GOT3 (cell line): ENCODE data around the gene CHTF8.
"Not testable (repeated sequence)": the region's sequence is repeated elsewhere in the genome, so short reads cannot be mapped to it uniquely, and the experiment has no call there.

Experiments used
- DNase-seq: peaks from one replicate; lab custom pipeline; 2025; ENCODE audit warnings: mixed read lengths; lab: John Stamatoyannopoulos, UW

Gene CHTF8, protein sequence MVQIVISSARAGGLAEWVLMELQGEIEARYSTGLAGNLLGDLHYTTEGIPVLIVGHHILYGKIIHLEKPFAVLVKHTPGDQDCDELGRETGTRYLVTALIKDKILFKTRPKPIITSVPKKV

DNA sequence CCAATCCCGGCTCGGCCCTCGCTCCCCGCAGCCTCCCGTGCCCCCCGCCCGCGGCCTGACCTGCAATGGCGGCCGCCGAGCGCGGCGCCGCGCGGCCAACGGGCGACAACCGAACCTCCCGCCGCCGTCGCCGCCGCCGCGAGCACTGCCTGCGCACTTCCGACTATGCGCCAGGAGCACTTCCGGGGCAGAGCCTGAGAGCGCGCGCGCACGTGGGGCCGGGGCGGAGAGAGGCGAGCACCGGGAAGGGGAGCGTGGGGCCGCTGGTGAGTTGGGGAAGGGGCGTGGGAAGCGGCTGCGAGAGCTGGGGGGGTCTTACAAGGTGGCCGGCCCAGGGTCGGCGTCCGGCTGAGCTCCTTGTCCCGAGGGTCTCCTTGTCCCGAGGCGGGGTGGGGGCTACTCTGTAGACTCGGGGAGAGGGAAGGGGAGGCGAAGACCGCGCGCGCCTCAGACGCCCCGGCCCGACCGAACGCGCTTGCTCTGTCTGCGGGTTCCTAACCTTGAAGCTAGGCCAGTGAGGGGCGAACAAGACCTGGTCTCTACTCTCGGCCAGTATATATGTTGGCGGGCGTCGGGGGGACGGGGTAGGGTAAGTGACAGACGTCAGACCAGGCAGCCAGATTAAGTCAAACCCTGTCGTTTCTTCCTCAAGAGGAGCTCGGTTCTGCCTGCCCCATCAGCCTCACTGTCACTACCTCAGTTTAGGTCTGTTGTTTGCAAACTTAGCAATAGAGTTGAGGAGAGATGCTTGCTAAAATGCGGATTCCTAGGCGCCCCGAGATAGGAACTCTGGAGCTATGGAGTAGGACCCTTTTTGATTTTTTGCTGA, at the start of gene CHTF8, which contains the start of gene UTP4:
Gene CHTF8 (minus strand): TSS at position 165 of the 829 bp plus-strand sequence. CDS start 11,130 bp downstream, outside the sequence.
Gene UTP4 (plus strand): TSS at position 226 of the 829 bp plus-strand sequence. CDS start 811 bp downstream, outside the sequence.
- DNase-seq, result peak; percentile 27

DNA sequence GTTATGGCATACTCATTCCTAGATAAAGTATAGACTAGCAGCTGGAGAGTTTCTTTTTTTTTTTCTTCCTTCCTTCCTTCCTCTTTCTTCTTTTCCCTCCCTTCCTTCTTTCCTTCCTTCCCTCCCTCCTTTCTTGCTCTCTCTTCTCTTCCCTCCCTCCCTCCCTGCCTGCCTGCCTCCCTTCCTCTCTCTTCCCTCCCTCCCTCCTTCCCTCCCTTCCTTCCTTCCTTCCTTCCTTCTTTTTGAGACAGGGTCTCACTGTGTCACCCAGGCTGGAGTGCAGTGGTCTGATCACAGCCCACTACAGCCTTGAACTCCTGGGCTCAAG, 47.6 kb upstream of the CHTF8 start:
- no peak for DNase-seq

DNA sequence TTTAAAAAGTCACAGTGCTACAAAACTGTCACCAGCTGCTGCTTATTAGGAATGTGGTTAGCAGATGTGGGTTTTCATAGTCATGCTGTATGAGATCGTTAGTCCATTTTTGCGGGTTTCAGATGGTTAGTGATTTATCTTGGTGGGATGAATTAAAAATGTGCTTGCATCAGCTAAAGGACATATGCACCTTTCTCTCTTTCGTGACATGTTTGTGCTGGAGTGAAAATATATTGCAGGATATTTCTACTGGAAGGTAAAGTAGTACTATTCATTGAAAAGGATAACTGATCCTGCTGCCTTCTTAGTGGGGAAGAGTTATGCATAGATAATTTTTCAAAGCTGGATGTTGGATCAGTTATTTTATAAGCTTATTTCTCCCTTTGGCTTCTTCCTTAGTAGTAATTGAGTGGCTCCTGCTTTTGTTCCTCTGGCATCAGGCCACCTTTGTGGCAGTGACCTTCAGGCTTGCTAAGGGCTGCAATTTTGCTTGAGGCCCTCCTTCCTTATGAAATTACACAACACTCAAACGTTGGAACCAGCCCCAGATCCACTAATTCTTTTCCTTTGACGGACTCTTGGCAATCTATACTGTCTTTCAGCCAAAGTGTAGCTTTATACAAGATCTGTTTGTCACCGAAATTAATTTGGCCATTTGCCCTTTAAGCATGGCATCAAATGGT, 47.1 kb upstream of the CHTF8 start:
- DNase-seq, result no peak

DNA sequence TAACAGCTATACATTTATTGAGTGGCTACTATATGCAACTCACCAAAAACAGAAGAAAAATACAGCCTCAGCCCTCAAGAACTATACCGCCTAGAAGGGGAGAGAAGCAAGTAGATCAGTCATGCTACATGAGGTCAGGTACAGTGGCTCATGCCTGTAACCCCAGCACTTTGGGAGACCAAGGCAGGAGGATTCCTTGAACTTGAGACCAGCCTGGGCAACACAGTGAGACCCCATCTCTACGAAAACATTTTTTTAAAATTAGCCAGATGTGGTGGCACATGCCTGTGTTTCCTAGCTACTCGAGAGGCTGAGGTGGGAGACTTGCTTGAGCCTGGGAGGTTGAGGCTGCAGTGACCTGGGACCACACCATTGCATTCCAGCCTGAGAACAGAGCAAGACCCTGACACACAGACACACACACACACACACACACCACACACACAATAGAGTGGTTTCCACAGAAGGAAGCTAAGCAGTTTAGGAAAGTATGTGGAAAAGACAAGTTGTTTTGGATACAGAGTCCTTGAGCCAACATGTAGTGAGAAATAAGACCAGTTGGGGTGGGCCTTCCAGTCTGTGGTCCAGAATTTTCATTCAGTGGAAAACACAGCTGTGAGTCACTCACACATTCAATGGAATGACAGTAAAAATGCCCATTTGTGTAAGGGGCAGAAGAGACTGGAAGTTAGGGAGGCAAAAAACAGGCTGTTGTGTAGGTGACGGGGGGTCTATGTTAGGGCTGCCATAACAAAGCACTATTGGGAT, 43.8 kb upstream of the CHTF8 start:
- no peak for DNase-seq

DNA sequence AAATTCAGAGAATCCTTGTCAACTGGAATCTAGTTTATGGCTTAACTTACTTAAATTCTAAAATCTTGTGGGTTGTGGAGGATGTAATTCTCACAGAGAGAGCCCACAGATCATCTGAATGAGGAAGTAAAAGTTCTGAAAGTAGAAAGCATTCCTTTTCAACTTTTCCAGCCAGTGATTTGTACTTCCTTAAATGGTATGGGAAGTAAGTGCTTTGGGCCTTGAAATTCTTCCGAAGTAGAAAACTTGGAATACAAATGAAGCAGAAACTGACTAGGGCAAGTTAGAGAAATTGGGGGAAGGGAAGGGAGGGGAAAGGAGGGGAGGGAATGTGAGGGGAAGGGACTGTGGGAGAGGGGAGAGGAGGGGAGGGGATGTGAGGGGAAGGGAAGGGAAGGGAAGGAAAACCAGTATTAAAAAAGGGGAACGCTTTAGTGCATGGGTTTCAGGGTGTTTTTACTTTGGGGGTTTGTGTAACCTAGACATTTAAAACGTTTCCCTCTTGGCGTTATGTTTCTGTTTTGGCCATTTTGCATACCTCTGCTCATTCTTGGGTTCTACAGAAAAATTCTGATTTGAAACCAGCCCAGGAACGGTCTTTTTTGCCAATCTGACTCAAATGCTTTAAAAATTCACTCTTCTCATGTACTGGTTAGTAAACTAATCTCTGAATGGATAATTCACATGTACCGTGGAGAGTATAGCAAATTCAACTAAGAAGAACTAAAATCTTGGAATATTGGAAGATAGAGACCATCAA, 39.1 kb upstream of the CHTF8 start:
- DNase-seq, result no peak

DNA sequence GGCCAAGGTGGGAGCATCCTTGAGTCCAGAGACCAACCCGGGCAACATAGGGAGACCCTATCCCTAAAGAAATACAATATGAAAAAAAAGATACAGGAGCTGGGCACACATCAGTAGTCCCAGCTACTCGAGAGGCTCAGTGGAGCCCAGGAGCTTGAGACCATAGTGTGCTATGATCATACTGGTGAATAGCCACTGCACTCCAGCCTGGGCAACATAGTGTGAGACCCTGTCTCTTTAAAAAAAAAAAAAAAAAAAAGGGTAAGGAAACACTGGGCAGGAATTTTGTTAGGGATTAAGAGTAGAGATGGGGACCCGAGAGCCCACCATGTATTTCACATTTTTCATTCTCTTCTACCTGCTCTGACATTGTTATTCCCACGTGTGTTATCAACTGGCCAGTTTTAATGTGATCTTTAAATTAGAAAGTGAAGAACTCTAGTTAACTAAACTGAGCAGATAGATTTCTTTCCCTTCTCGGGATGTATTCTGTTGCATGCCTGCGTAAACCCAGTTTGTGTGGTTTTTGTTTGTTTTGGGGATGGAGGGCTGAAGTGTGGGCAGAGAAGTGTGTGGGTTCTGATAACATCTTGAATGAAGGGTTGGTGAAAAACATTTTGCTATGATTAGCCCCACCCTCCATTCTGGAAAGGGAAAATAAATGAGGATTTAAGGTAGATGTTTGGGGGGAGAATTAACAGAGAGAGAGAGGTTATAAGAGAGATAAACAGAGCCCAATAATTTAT, 37.4 kb upstream of the CHTF8 start:
- DNase-seq, result no peak

DNA sequence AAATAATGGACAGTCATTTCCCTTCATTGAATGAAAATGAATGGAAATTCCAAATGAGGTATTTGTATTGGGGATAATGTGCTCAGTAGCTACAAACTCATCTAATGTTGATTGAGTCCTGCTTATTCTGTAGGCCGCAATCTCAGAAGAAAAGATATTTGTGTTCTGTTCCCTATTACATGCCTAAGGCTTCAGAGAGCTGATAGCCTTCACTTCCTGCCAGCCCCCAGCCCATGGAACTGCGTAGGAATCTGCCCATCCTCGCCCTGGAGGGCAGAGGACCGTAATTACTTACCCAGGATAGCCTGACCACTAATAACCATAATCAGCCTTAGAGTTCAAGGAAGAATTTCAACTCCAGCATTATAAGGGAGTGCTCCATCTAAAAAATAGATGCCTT, 36.7 kb upstream of the CHTF8 start:
- DNase-seq, result no peak

DNA sequence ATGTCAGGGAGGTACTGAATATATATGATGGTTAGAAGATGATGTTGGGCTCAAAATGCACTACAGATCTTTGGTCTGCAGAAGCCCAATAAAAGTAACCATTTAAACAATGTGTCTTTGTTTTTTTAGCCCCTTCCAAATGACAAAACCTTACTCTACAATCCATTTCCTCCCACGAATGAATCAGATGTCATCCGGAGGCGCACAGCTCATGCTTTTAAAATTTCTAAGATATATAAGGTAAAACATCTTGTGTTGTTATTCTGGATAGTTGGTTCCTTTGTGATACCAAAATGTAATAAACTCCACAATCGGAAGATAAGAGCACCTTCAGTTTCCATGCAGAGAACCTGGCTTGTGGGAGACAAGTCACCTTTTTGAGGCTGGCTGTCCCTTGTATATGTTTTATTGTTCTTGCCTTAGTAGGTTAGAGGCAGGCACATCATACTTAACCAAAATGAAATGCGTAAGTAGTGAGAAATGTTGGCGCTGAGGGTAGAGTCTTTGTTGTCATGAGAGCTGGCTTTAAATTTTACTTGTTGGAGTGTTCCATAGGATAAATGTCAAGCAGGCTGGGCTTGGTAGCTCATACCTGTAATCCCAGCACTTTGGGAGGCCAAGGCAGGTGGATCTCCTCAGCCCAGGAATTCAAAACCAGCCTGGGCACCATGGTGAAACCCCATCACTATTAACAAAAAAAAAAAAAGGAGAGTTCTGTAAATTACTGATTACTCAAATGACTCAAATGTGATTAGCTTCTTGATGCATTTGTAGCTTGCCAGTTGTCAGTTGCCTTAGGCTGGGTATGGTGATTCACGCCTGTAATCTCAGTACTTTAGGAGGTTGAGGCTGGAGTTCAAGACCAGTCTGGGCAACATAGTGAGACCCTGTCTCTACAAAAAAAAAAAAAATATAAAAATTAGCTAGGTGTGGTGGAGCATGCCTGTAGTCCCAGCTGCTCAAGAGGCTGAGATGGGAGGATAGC, 34.9 kb upstream of the CHTF8 start:
- DNase-seq, result no peak

DNA sequence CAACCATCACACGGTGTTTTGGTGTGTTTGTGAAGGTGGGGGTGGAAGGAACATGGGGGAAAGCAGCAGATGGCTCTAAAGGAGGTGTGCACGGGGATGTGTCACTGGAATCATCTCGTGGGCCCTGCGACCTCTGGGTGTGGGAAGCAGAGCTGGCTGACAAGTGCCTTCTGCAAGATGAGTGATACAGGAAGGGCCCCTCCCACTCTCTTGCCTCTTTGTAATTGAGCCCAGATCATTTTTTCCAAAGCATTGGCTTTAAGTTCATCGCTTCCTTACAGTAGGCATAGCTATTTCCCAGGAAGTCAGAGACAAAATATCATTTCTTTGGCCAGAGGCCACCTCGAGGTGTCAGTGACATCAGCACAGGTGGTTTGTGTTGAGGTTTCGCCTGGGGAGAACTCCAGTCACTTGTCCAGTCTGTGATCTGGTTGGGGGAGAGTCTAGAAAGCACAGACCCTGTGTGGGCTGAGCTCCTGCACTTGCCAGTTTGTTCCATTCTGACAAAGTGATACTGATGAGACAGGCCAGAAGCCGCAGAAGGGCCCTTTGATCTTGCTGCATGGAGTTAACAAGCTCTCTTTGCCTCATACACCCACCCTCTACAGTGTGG, 33.9 kb upstream of the CHTF8 start:
- DNase-seq, result no peak

DNA sequence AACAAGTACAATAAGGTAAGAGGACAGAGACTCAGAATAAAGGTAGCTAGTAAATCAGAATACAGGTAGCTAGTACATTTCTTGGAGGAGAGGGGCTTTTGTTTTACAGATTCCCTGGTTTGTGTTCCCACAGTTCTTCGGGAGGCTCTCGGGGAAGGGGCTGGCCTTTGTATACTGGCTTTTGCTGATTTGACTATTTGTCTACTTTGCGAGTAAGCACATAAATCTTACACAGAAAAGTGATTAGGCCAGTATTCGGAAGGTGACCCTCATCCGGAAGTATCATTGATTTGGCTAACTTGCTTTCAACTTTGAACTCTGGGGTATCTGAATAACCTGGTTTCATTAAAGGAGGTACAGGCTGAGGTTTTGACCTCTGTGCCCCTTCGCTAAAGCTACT, 33.2 kb upstream of the CHTF8 start:
- DNase-seq, result no peak

DNA sequence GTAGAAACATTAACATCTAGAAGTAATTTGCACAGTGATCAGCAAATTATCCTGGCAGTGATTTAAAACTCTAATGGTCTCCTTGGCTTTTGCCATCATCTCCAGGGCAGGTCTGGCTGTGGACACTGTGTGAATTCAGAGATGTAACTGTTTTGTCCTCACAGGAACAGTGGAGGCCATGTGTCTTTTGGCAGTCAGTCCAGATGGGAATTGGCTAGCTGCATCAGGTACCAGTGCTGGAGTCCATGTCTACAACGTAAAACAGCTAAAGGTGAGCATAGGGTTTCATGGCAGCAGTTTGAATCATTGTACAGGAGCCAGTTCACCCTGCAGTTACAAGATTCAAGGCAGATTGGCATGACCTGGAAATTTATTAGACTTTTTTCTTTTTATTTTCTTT, 27.8 kb upstream of the CHTF8 start:
- DNase-seq, result no peak

DNA sequence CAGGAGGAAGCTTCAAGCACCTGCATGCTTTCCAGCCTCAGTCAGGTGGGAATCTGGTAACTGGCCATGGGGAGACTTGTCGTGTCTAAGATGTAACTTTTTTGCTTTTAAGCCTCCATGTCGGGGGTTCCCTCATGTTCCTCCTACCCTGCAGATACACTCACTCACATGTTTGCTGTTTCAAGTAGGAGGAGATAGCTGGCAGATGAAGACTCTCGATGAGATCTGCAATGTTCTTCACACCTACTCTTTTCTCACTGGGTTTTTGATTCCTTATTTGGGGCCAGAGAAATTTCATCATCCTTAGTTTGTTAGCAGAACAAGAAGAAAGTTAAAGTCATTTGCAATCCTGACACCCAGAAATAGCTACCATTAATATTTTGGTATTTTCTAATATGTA, 24.8 kb upstream of the CHTF8 start:
- DNase-seq, result no peak

DNA sequence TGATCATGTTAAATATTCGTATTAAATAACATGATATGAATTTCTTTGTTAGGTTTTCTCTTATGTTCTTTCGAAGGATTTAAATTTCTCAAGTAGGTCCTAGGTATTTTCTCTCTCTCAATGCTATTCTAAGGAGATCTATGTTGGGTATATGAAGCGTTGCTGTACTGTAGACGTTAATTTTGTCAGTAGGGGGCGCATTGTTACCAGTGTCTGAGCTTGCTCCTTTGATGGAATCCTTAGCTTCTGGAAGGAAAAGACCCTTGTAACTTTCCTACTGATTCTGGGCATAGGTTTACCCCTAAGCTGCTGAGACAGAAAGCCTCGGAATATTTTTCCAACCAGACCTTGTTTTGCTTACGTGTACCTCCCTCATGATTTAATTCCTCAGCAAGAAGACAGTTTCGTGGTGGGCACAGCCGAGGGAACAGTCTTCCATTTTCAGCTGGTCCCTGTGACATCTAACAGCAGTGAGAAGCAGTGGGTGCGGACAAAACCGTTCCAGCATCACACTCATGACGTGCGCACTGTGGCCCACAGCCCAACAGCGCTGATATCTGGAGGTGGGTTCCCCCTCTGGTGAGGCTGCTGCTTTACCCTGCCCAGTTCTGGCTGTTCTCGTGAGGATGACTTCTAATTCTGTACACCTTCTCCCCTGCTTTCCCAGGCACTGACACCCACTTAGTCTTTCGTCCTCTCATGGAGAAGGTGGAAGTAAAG, 17.9 kb upstream of the CHTF8 start:
- no peak for DNase-seq

DNA sequence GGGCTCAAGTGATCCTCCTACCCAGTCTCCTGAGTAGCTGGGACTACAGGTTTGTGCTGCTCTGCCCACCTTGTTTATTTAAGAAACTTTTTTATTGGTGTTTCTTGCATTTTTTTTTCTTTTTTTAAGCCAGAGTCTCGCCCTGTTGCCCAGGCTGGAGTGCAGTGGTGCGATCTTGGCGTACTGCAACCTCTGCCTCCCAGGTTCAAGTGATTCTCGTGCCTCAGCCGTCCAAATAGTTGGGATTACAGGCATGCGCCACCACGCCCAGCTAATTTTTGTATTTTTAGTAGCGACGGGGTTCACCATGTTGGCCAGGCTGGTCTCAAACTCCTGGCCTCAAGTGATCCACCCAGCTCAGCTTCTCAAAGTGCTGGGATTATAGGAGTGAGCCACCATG, 17.2 kb upstream of the CHTF8 start:
- DNase-seq, result not testable (repeated sequence)

DNA sequence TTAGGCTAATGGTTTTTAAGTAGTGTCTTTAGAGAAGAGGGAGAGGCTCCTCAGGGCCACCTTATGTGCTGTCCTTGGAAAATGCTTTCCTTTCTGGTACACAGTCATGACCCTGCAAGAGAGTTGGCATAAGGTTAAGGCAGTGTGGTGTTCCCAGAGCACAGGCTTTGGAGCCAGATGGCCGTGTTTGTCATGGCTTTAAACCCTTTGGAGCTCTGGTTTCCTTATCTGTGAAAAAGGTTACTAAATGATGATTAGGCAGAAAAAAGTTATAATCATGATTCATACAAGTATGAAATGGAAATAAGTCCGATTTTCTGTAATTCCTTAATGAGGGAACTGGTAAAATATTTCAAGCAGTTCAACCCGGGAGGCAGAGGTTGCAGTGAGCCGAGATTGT, 13.3 kb upstream of the CHTF8 start:
- DNase-seq, result no peak

DNA sequence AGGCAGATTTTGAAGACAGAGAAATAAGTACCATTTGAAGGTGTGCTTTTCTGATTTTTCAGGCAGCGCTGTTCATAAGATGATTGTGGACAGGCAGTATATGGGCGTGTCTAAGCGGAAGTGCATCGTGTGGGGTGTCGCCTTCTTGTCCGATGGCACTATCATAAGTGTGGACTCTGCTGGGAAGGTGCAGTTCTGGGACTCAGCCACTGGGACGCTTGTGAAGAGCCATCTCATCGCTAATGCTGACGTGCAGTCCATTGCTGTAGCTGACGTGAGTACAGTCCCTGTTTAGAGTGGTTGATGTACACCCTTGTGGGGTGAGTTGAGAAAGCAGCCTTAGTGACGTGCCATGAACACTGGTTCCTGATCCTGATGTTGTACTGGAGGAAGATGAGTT, 10.7 kb upstream of the CHTF8 start:
- no peak for DNase-seq

DNA sequence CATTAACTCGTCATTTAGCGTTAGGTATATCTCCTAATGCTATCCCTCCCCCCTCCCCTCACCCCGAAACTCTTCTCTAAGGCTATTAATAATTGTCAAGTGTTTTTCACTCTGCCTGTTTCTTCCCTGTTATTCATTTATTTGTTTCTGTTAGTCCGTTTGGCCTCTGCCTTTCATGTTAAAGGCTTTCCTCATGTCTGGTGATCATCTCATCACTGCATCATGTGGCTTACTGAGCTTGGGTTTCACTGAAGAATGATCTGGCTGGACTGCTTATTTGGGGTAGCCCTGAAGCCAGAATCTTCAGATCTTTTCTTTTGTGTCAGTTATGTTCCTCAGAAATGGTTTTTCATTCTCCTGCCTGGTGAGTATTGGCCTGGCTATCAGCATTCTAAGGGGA, 9.5 kb upstream of the CHTF8 start:
- no peak for DNase-seq

DNA sequence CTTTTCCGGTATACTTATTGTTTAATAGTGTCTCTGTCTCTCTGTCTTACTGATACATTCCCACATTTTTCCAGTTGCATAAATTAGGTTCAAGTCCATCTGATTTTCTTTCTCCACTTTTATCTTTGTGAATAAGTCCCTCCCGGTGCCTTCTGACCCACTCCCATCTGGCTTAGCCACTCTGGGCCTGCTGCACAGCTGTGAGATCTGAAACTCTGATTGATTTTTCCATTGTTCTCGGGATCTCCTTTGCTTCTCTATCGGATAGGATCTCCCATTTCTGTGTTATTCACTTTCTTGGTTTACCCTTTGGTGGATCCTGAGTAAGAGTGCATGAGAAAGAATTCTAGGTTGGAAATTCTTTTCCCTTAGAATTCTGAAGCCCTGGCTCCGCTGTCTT, 8.6 kb upstream of the CHTF8 start:
- DNase-seq, result no peak

DNA sequence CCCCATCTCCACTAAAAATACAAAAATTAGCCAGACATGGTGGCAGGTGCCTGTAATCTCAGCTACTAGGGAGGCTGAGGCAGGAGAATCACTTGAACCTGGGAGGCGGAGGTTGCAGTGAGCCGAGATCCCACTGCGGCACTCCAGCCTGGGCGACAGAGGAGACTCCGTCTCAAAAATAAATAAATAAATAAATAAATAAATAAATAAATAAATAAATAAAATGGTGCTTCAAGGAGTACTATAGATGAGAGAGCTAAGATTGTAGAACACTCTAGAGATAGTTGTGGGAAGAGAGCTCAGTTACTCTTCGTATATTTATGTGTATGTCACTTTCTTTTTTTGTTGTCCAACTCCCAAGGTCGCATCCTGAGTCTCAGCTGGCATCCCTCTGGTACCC, 7.1 kb upstream of the CHTF8 start:
- not testable (repeated sequence) for DNase-seq
